Measurements from ENCODE around the gene USP9X.

The USP9X gene

GRCh38 chrX:41066969-41067368 lies 18.3 kb upstream of the USP9X start:
- TF ChIP-seq GATA2 (IDR thresholded peaks at IDR 0.05; ENCODE audit: low read depth, low read length) (no peak), GATA3 (IDR thresholded peaks at IDR 0.05; ENCODE audit: low read depth, low read length) (no peak)

- TF ChIP-seq GATA2 (IDR thresholded peaks at IDR 0.05; ENCODE audit: low read depth, low read length) (no peak), GATA3 (IDR thresholded peaks at IDR 0.05; ENCODE audit: low read depth, low read length) (no peak)
Observed at GRCh38 chrX:41067721-41068120, 17.5 kb upstream of the USP9X start.

- TF ChIP-seq GATA3 (IDR thresholded peaks at IDR 0.05; ENCODE audit: low read depth, low read length) (no peak), GATA2 (IDR thresholded peaks at IDR 0.05; ENCODE audit: low read depth, low read length) (no peak)
Observed at GRCh38 chrX:41076742-41077141, 8.5 kb upstream of the USP9X start.

- TF ChIP-seq GATA3 (IDR thresholded peaks at IDR 0.05; ENCODE audit: low read depth, low read length) (no peak), GATA2 (IDR thresholded peaks at IDR 0.05; ENCODE audit: low read depth, low read length) (no peak)
Observed at GRCh38 chrX:41081821-41082220, 3.4 kb upstream of the USP9X start.

GRCh38 chrX:41082783-41083182 lies 2.5 kb upstream of the USP9X start:
- no peak for TF ChIP-seq GATA2 (IDR thresholded peaks at IDR 0.05; ENCODE audit: low read depth, low read length)
- no peak for TF ChIP-seq GATA3 (IDR thresholded peaks at IDR 0.05; ENCODE audit: low read depth, low read length)

- TF ChIP-seq GATA3 (IDR thresholded peaks at IDR 0.05; ENCODE audit: low read depth, low read length) (no peak), GATA2 (IDR thresholded peaks at IDR 0.05; ENCODE audit: low read depth, low read length) (peak; percentile 71)
Observed at GRCh38 chrX:41084044-41084892, 977 bp upstream of the USP9X start.

GRCh38 chrX:41085512-41085877 lies 250 bp downstream of the USP9X start:
- TF ChIP-seq GATA3 (IDR thresholded peaks at IDR 0.05; ENCODE audit: low read depth, low read length) (no peak), GATA2 (IDR thresholded peaks at IDR 0.05; ENCODE audit: low read depth, low read length) (no peak)

GRCh38 chrX:41085878-41086626 lies 807 bp downstream of the USP9X start:
- TF ChIP-seq GATA3 (IDR thresholded peaks at IDR 0.05; ENCODE audit: low read depth, low read length), result no peak
- no peak for TF ChIP-seq GATA2 (IDR thresholded peaks at IDR 0.05; ENCODE audit: low read depth, low read length)

GRCh38 chrX:41086627-41086932 lies 1.3 kb downstream of the USP9X start:
- TF ChIP-seq GATA3 (IDR thresholded peaks at IDR 0.05; ENCODE audit: low read depth, low read length), result no peak
- TF ChIP-seq GATA2 (IDR thresholded peaks at IDR 0.05; ENCODE audit: low read depth, low read length), result no peak

- TF ChIP-seq GATA2 (IDR thresholded peaks at IDR 0.05; ENCODE audit: low read depth, low read length), result no peak
- no peak for TF ChIP-seq GATA3 (IDR thresholded peaks at IDR 0.05; ENCODE audit: low read depth, low read length)
Observed at GRCh38 chrX:41087201-41087600, 2.0 kb downstream of the USP9X start.

- TF ChIP-seq GATA3 (IDR thresholded peaks at IDR 0.05; ENCODE audit: low read depth, low read length) (no peak), GATA2 (IDR thresholded peaks at IDR 0.05; ENCODE audit: low read depth, low read length) (no peak)
Observed at GRCh38 chrX:41090568-41091238, 5.5 kb downstream of the USP9X start.

GRCh38 chrX:41092776-41093175 lies 7.5 kb downstream of the USP9X start:
- TF ChIP-seq GATA3 (IDR thresholded peaks at IDR 0.05; ENCODE audit: low read depth, low read length) (no peak), GATA2 (IDR thresholded peaks at IDR 0.05; ENCODE audit: low read depth, low read length) (no peak)

- TF ChIP-seq GATA3 (IDR thresholded peaks at IDR 0.05; ENCODE audit: low read depth, low read length), result no peak
- TF ChIP-seq GATA2 (IDR thresholded peaks at IDR 0.05; ENCODE audit: low read depth, low read length), result no peak
Observed at GRCh38 chrX:41095174-41095573, 9.9 kb downstream of the USP9X start.

GRCh38 chrX:41095908-41096307 lies 10.7 kb downstream of the USP9X start:
- TF ChIP-seq GATA2 (IDR thresholded peaks at IDR 0.05; ENCODE audit: low read depth, low read length), result no peak
- TF ChIP-seq GATA3 (IDR thresholded peaks at IDR 0.05; ENCODE audit: low read depth, low read length), result no peak
